ENCODE results near the gene CLTRN. TPM values are rescaled to one million over a fixed set of nuclear protein-coding genes. Genes with fewer than 3 reads are reported as not detected.

The CLTRN gene
- 2.4 TPM for total RNA-seq

GRCh38 chrX:15664487-15665444, at the start of gene CLTRN:
TSS of gene CLTRN (minus strand) at chrX:15664805. CDS start at chrX:15664775, 30 bp downstream.

GRCh38 chrX:15600745-15601144, 63.9 kb downstream of the CLTRN start, which contains the start of gene ACE2:
TSS of gene ACE2 (minus strand) at chrX:15600960. CDS start at chrX:15600911, 49 bp downstream.

Other genes starting within 250 kb of the CLTRN start
- 4.3 TPM for gene PIR, start 171.5 kb downstream of the CLTRN start, total RNA-seq
- gene BMX, start 164.0 kb downstream of the CLTRN start, total RNA-seq: 1.7 TPM
- 1.7 TPM for gene ACE2, start 63.8 kb downstream of the CLTRN start, total RNA-seq
- gene CA5B, start 73.5 kb upstream of the CLTRN start, total RNA-seq: 24.4 TPM
- gene ZRSR2, start 125.7 kb upstream of the CLTRN start, total RNA-seq: 12.0 TPM
- 128 TPM for gene AP1S2, start 190.0 kb upstream of the CLTRN start, total RNA-seq

Data from camera-type eye (tissue), 1 donor.